Keratinocyte (primary cell): ENCODE results near the gene UPK3A.

ENCODE experiments used
- EZH2 ChIP-seq: IDR thresholded peaks from one replicate; pipeline ENCODE4 v1.6.1; 2012; ENCODE audit warnings: inconsistent platforms, mild to moderate bottlenecking, low read length, moderate library complexity
- TF ChIP-seq, protein P1 (sequence below), 3 experiments: IDR thresholded peaks in 1 of 3; conservative IDR thresholded peaks in 1 of 3; optimal IDR thresholded peaks in 1 of 3; 2 replicates in 2 of 3; 3 replicates in 1 of 3; pipeline versions ENCODE3 to v1.5.1; 2011; ENCODE audit warnings: low read length in 3 of 3, mild to moderate bottlenecking in 3 of 3, moderate library complexity in 2 of 3, control low read depth in 1 of 3, inconsistent platforms in 1 of 3; ENCODE audit not compliant: insufficient read depth in 2 of 3; ENCODE audit errors: extremely low read depth in 1 of 3

DNA sequence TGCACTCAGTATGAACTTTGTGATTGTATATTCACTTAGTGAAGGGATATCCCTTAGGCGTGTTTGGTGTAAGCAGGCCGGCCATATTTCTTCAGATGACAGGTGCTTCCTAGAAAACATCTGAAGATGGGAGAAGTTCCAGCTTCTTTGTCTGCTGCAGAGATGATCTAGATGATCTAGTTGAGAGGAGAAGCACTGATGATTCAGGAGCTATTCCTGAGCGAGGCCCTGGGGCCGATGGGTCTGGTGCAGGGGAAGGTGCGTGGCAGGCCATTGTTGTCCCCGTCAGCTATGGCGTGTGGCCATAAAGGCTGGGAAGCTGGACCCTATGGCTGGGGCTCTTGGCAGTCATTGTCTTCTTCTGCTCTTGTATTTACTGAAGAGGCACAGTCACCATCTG is 38.9 kb downstream of the UPK3A start:
- TF ChIP-seq, protein P1, sequence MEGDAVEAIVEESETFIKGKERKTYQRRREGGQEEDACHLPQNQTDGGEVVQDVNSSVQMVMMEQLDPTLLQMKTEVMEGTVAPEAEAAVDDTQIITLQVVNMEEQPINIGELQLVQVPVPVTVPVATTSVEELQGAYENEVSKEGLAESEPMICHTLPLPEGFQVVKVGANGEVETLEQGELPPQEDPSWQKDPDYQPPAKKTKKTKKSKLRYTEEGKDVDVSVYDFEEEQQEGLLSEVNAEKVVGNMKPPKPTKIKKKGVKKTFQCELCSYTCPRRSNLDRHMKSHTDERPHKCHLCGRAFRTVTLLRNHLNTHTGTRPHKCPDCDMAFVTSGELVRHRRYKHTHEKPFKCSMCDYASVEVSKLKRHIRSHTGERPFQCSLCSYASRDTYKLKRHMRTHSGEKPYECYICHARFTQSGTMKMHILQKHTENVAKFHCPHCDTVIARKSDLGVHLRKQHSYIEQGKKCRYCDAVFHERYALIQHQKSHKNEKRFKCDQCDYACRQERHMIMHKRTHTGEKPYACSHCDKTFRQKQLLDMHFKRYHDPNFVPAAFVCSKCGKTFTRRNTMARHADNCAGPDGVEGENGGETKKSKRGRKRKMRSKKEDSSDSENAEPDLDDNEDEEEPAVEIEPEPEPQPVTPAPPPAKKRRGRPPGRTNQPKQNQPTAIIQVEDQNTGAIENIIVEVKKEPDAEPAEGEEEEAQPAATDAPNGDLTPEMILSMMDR (optimal IDR thresholded peaks at IDR 0.05 in 1 of 3, IDR thresholded peaks at IDR 0.05 in 1 of 3, conservative IDR thresholded peaks at IDR 0.05 in 1 of 3; ENCODE audit: extremely low read depth in 1 of 3, insufficient read depth in 2 of 3, low read length in 3 of 3), result no peak
- TF ChIP-seq EZH2, result no peak
